Lung microvascular endothelial cell (primary cell): Measurements from ENCODE around the gene BCAR3. TPM values are rescaled to one million over a fixed set of nuclear protein-coding genes. Genes with fewer than 3 reads are reported as not detected.

Source experiments
- DNase-seq, 2 donors: peaks; one replicate each; pipeline versions ENCODE4 v3.0.0 to v3.0.0-alpha.2; 2010; ENCODE audit warnings: low read depth in 2 of 2
- total RNA-seq: library from RNA; depleted of rRNA; stranded (reverse); fragments of >200 nt; gene quantifications from 2 replicates; pipeline ENCODE4 v1.2.1, GENCODE V29; 2014

Gene BCAR3
- total RNA-seq, 1 donor from 2014 or later: 34.1 TPM

GRCh38 chr1:93549131-93549530 lies 132.5 kb downstream of the BCAR3 start:
- no peak for DNase-seq

DNA sequence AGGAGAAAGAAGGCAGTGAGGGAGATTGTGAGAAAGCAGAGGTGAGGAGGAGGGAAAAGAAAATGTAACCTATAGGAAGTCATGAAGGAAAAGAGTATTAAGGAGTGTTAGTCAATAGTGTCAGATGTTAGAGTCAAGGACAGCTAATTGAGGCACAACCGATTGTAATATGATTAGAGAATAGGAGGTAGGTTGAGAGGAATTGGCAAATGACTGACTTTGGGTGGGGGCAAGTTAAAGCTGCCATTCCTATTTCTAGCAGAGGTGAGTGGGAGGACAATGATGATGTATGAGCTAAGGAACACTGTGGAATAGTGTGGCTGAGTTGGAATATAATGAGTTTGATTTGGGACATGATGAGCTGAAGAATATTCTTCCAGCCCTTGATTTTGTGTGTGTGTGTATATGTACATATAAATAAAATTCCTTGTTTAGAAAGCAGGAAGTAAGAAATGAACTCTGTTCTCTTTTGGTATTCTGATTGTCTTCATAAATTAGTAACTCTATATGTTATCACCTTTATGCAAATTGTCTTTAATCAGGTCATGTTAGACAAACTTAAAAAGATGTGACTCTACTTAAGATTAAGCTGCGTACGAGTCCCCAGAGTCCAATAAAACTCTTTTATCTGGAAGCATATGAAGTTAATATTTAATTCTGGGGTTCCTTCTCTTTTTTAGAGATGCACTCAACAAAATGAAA lies 135.3 kb downstream of the BCAR3 start:
- DNase-seq: no peak

DNA sequence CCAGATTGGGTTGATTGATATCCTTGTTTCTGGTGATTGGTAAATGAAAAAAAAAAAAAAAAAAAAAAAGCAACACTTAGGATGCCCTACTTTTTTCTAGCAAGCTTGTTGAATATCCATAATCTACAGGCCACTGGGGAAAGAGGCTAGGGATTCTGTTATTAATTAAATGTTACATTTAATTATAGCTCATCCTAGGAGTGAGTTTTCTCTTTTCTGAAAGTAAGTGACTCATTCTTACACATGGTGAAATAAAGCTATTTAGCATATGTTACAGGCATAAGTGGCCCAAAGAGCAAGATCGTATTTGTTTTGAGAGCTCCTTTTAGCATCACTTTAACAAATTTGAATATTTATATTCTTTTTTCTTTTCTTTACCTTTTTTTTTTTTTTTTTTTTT lies 139.2 kb downstream of the BCAR3 start:
- no peak for DNase-seq

GRCh38 chr1:93541045-93541444 lies 140.6 kb downstream of the BCAR3 start:
- no peak for DNase-seq

GRCh38 chr1:93537924-93538323 lies 143.7 kb downstream of the BCAR3 start:
- no peak for DNase-seq

DNA sequence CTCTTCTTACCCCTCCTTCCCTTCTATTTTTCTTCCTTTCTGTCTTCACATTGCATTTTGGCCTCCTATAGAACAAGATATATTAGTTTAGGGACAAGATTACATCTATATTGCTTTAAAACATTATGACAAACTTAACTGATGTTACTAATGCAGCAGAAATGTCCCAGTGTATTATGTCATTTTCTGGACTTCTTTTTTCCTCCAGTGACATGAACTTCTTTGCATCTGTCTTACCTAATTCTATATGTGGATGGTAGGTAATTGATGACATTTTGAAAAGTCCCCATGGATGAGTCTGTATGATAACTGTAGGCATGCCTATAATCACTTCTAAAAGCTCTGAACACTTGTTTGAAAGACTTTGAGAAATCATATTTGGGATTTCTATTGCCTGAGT lies 144.2 kb downstream of the BCAR3 start:
- DNase-seq: no peak

- DNase-seq: no peak
These were observed 148.0 kb downstream of the BCAR3 start for GRCh38 chr1:93533677-93534076.

- DNase-seq: no peak
These were observed 148.8 kb downstream of the BCAR3 start for GRCh38 chr1:93532780-93533378.

DNA sequence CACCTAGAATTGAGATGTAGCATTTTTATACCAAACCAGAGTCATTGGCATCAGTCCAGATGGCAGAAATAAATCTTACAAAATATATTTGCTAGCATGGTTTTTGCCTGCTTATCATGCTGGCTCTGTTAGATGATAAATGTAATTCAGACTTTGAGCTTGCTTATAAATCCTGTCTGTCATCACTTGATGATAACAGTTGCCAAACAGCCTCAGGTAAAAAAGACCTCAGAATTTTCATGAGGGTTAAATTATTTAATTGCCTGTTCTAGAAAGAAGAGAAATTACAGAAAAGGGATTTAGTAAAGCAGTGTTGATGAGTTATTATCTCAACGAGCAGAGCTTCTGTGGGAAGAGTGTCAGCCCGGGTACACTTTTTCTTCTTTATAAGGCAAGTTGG lies 150.4 kb downstream of the BCAR3 start:
- DNase-seq: no peak

DNA sequence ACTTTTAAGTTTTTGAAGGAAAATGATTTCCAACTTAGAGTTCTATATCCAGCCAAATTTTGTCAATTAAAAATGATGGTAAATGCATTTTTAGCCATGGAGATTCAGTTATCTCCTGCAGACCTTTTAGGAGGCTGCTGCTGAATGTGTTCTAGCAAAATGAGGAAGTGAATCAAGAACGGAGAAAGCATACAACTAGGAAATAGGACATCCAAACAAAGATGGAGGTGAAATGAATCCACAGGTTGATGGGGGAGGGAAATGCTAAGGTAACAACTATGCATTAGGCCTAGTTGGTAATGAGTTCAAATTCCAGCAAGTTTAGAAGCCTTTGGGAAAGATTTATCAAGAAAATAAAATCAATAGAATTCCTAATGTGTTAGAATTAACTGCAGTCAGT lies 153.2 kb downstream of the BCAR3 start:
- DNase-seq: no peak

GRCh38 chr1:93526431-93526830 lies 155.2 kb downstream of the BCAR3 start:
- no peak for DNase-seq

DNA sequence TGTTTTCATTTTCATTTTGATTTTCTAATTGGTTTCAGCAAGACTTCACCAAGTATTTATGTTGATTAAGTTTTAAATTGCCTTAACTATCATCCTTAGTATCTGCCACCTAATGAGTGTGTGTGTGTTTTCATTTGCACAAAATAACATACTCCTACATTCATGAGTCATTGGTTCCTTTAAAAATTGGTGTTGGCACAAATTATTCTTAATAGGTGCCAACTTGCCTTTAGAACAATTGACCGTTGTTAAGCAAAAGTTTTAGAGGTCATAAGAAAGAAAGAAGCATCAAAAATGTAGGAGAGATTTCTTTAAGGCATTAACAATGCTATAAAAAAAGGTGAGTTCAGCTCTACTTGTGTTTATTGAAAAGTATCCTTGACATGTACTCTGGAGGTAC lies 156.2 kb downstream of the BCAR3 start:
- peak; percentile 25 to 66 for DNase-seq

GRCh38 chr1:93522721-93523120 lies 158.9 kb downstream of the BCAR3 start:
- peak in 1 of 2 donors; percentile 80 for DNase-seq

DNA sequence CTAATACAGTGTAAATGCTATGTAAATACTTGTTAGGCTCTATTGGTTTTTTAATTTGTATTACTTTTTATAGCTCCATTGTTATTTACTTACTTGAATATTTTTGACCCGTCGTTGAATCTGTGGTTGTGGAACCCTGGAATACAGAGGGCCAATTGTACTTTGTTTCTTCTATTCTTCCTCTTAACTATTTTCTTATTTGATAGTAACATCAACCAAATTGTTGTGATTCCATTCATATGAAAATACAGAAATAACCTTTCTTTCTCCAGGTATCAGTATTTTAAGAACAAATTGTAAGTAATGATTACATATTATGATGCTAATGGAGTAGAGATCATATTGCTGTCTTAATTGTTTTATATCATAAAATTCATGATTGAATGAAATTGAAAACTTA lies 160.0 kb downstream of the BCAR3 start:
- no peak for DNase-seq

DNA sequence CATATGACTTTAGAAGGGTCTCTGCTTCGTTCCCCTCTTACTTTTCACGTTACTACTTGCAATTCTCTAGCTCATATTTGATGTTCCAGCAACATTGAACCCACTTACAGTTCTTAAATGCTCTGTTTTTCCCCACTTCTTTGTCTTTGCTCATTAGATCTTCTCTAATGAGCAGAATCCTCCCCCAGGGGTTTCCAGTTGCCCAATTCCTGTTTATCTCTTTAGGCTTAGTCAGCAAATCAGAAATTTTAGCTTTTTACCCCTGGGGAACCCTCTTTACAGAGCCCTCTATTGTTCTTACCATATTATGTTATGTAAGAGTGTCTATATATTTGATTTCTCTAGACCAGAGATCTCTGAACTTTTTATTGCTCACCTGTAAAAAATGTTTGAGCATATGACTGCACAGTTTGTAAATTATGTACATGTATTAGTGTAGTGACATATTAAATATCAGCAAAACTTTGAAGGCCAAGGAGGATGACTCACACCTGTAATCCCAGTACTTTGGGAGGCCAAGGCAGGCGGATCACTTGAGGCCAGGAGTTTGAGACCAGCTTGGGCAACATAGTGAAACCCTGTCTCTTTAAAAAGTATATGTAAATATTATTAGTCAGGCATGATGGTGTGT lies 162.3 kb downstream of the BCAR3 start:
- DNase-seq: no peak

DNA sequence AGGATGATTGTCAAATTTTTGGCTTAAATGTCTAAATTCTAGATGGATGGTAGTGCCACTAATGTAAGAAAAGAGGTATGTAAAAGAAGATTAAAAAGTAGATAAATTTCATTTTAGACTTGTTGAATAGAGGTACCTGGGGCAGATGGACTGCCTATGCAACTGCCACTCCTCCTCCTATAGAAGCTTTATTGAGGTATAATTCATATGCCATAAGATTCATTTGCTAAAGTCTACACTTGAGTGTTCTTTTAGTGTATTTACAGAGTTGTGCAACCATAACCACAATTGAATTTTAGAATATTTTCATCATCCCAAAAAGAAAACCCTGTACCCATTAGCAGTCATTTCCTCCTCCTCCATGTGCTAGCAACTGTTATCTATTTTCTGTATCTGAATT lies 163.1 kb downstream of the BCAR3 start:
- no peak for DNase-seq

GRCh38 chr1:93516164-93516563 lies 165.5 kb downstream of the BCAR3 start:
- DNase-seq: no peak

Other genes with a start within 250 kb of the BCAR3 start
- gene FNBP1L, start 233.7 kb downstream of the BCAR3 start, total RNA-seq: 34.9 and 40.3 TPM in 2 replicates
- gene DNTTIP2, start 197.4 kb upstream of the BCAR3 start, total RNA-seq: 8.5 and 13.5 TPM in 2 replicates
- 7.5 and 9.8 TPM in 2 replicates for gene GCLM, start 227.6 kb upstream of the BCAR3 start, total RNA-seq